Stimulated activated CD4-positive, alpha-beta T cell treated with anti-CD3 and anti-CD28 coated beads, TNF-alpha, amount 100 ng/mL, for 4 hours (primary cell): ENCODE results near the gene PHOSPHO2.
A peak's percentile ranks its signal among the peaks of the same experiment; 100 is the strongest.

Experiments
- DNase-seq, 3 experiments: peaks; one replicate each; pipeline ENCODE4 v3.0.0-alpha.2; 2020; ENCODE audit warnings: low read depth in 3 of 3

Gene PHOSPHO2

DNA sequence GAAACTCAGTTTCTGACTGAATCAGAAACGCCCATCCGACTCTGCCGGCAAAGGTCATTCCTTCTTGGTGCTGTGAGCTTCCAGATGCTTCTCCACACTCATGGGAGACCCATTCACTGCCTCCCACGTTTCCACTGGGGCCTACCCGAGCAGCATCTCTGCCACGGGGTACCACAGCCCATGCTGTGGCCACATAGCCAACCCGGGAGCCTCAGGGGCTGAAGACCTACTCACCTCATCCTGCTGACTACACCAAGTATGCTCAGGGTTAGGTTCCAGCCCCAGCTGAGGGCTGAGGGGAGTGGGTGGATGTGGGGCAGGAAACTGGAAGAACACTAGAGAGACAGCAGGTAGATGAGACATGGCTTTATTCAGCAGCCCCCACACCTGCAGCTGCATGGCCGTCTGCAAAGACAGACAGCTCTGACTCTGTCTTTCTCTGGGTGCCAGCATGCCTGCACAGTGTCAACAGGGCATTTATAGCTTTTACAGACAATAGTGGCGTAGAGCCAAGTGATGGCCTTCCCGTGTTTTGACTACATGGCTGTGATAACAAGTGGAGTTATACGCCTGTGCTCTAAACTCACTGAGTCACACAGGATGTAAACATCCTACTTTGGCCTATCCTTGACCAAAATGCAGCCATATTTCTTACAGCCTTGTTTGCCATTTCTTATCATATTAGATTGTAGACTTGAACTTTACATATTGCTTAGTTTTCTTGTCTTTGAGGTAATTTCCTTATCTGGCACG is 22.8 kb downstream of the PHOSPHO2 start:
- DNase-seq: no peak

DNA sequence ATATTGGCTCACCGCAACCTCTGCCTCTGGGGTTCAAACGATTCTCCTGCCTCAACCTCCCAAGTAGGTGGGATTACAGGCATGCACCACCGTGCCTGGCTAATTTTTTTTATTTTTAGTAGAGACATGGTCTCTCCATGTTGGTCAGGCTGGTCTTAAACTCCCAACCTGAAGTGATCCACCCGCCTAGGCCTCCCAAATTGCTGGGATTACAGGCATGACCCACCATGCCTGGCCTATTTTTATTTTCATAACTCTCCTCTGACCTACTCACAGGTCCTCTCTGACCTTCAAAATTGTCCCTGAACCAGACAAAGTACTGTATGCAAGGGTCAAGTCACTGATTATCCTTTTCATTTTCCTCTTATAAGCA is 23.4 kb downstream of the PHOSPHO2 start:
- no peak for DNase-seq

- DNase-seq: no peak
These were observed 24.7 kb downstream of the PHOSPHO2 start for GRCh38 chr2:169718930-169719504.

GRCh38 chr2:169721016-169721415 is 26.7 kb downstream of the PHOSPHO2 start:
- no peak for DNase-seq

DNA sequence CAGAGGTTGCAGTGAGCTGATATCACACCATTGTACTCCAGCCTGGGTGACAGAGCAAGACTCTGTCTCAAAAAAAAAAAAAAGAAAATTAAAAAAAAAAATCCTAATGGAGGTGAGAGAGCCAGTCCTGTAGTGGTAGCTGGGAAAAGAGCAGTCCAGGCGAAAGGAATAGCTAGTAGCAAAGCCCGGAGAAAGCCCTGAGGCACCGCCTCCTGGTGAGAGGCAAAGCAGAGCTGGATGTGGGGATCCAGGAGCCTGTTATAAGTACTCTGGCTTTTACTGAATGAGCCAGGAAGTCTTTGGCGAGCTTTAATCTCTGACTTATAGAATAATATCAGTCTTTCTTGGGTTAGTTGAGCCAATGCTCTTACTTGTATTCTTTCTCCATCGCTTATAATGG is 32.8 kb downstream of the PHOSPHO2 start:
- DNase-seq: no peak

- no peak for DNase-seq
These were observed 35.0 kb downstream of the PHOSPHO2 start for GRCh38 chr2:169729274-169729605.

DNA sequence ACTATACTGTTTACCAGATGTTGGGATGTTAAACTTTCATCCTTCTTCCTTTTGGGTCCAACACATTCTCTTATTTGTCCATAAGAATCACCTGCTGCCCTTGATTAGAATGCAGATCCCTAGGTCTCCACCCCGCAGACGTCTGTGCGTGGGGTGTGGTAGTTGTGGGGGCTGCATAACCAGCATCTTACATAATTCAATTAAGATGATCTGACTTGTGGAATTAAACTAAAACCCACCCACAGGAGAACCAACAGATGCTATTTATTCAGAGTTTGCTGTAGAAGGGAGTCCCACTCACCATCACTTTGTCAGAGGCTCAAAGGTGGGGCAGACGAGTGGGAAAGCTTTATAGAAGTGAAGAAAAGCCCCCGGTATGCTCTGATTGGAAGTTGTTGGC is 37.8 kb downstream of the PHOSPHO2 start:
- no peak for DNase-seq

- no peak for DNase-seq
These were observed 38.5 kb downstream of the PHOSPHO2 start for GRCh38 chr2:169732583-169733358.

- DNase-seq: peak in 1 of 3 experiments; percentile 4
These were observed 40.0 kb downstream of the PHOSPHO2 start for GRCh38 chr2:169734169-169734847.

DNA sequence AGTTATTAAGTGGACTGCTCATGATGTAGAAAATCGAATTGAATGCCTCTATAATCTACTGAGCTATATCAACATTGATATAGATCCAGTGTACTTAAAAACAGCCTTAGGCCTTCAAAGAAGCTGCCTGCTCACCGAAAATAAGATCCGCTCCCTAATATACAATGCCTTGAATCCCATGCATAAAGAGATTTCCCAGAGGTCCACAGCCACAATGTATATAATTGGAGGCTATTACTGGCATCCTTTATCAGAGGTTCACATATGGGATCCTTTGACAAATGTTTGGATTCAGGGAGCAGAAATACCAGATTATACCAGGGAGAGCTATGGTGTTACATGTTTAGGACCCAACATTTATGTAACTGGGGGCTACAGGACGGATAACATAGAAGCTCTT is 41.4 kb downstream of the PHOSPHO2 start:
- DNase-seq: no peak

DNA sequence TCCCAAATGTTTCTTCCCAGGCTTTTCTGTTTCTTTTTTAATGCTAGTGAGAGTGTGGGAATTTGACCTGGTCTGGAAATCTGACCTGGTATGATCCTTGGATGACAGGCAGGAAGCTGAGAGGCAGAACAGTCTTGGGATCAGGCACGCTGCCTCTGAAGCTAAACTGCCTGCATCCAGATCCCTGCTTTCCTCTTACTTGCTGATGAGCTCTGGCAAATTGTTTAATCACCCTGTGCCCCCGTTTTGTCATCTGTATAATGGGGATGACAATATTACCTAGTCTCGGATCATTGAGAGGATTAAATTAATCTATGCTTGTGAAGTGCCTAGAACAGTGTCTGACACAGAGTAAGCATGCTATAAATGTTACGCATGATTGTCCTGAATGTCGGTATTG is 42.6 kb downstream of the PHOSPHO2 start:
- DNase-seq: no peak

DNA sequence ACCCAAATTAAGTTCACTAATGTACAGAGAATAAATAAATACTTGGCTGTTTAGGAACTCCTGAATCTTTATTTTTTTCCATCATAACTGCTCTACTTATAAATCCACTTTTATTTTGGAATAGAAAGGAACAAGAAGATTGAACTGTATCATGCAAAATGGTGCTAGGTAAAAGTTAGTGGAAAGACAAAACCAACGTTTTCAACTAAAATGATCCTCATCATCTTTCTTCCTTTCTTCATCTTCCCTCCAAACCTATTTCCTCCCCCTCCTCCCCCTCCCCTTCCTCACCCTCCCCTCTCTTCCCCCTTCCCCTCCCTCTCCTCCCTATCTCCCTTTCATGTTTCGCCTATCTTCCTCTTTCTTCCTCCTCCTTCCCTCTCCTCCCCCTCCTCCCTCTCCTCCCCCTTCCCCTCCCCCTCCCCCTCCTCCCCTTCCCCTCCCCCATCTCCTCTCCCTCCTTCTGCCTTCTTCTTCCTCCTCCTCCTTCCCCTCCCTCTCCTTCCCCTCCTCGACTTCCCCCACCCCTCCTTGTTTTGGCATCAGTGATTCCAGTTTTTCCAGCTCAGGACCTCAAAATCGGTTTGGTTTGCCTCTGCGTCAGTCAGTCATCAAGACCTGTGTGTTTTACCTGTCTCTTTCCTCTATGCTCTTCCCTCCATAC is 44.4 kb downstream of the PHOSPHO2 start:
- no peak for DNase-seq

DNA sequence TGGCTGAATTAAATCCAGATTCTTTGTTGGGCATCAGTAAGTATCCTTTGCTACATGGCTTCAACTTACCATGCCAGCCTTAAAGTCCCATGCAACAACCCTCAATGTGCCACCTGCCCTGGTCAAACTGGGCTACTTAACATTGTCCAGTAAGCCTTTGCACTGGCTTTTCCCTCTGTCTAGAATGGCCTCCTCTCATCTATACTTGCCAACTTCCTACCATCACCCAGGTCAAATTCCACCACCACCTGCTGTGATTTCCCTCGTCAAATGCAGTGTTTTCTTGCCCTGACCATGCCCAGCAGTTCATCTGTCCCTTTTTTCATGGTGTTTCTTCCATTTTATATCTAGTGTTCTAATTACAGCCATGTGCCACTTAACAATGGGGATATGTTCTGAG is 45.1 kb downstream of the PHOSPHO2 start:
- DNase-seq: no peak

DNA sequence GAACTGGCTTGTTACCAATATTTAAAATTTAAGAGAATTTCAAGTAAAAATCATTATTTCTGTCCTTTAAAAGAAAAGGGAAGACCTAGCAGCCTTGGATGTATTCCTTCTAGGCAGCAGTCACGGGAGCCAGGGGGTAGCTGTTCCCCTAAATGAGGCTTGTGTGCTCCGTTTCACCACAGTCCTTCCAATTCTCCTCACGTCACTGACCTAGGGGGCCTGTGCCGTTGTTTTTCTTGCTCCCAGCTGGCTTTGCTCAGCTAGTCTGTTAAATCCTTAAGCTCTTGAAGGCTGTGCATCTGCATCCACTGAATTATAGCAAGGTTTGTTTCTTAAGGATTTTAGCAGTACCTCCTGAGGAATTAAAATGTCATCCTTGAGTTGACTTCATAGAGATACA is 49.3 kb downstream of the PHOSPHO2 start:
- DNase-seq: no peak

GRCh38 chr2:169746240-169746639 is 52.0 kb downstream of the PHOSPHO2 start:
- DNase-seq: no peak

DNA sequence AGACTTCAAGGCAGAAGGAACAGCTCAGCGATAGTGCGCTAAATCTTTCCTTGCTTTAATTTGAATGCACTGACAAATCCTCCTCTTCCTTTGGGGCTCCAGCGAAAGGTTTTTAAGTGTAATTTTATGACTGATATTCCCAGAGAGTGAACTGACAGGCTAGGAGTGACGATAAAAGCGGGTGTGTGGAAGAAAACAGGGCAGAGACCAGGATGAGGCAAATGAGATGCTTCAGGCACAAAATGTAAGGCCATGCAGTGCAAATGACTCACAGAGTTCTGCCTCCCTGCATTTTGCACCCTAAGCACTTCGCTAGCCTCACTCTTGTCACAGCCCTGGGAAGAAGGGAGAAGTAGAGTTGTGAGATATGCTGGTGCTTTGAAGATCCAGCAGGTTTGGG is 54.0 kb downstream of the PHOSPHO2 start:
- no peak for DNase-seq
